ENCODE results near the gene CERT1.

Gene CERT1

DNA sequence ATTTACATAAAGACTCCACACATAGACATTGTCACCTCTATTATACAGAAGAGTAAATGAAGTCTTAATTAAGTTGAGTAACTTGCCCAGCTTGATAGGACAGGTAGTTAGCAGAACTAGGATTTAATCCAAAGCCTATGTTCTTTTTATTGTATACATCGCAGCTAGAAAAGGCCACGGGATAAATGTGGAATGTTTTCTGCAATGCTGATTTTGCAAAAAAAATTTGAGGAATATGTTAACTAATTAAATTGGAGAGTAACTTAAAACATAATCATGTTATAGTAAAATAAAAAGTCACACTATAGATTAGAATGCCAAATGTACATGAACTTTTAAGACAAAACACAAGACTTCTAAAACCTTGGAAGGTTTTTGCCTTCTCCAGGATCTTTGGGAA, 41.3 kb upstream of the CERT1 start:
- H3K36me3 ChIP-seq = peaks cover 20% of the 10 kb centered on the region
- TF ChIP-seq CTCF (IDR thresholded peaks at IDR 0.05; ENCODE audit: low read depth, low read length) = no peak
- DNase-seq = no peak
- no peak overlapping the region for H3K27ac ChIP-seq
- no peak overlapping the region for H3K4me3 ChIP-seq (ENCODE audit: low read depth, low read length)
- no peaks in the 10 kb centered on the region for H3K9me3 ChIP-seq (ENCODE audit: severe bottlenecking)
- no peaks in the 10 kb centered on the region for H3K27me3 ChIP-seq (ENCODE audit: insufficient read depth, low read depth, severe bottlenecking)

GRCh38 chr5:75551471-75551870, 40.0 kb upstream of the CERT1 start:
- Histone ChIP-seq H3K4me3 (ENCODE audit: low read depth, low read length) (no peak overlapping the region), H3K27me3 (ENCODE audit: insufficient read depth, low read depth, severe bottlenecking) (no peaks in the 10 kb centered on the region), H3K27ac (no peak overlapping the region), H3K9me3 (ENCODE audit: severe bottlenecking) (no peaks in the 10 kb centered on the region), H3K36me3 (peaks cover 20% of the 10 kb centered on the region)
- TF ChIP-seq CTCF (IDR thresholded peaks at IDR 0.05; ENCODE audit: low read depth, low read length) = no peak
- DNase-seq = no peak

DNA sequence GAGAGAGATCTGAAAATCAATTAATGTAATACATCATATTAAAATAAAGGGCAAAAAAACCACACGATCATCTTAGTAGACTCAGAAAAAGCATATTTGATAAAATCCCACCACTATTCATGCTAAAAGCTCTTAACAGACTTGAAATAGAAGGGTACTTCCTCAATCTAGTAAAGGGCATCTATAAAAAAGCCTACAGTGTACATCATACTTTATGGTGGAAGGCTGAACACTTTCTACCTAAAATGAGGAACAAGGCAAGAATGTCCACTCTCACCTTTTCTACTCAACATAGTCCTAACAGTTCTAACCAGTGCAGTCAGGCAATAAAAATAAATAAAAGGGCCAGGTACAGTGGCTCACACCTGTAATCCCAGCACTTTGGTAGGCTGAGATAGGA, 39.2 kb upstream of the CERT1 start:
- Histone ChIP-seq H3K9me3 (ENCODE audit: severe bottlenecking) (no peaks in the 10 kb centered on the region), H3K27ac (no peak overlapping the region), H3K36me3 (peaks cover 18% of the 10 kb centered on the region), H3K27me3 (ENCODE audit: insufficient read depth, low read depth, severe bottlenecking) (no peaks in the 10 kb centered on the region), H3K4me3 (ENCODE audit: low read depth, low read length) (no peak overlapping the region)
- no peak for TF ChIP-seq CTCF (IDR thresholded peaks at IDR 0.05; ENCODE audit: low read depth, low read length)
- DNase-seq = no peak

DNA sequence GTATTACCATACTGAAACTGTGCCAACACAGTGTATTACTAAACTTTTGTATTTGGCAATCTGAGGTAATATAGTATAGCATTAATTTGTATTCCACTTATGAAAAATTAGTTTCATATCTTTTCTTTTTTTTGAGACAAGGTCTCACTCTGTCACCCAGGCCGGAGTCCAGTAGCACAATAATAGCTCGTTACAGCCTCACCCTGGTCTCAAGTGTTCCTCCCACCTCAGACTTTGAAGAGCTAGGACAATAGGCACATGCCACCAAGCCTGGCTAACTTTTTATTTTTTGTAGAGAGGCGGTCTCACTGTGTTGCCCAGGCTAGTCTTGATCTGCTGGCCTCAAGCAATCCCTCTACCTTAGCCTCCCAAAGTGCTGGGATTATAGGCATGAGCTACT, 36.4 kb upstream of the CERT1 start:
- no peak for TF ChIP-seq CTCF (IDR thresholded peaks at IDR 0.05; ENCODE audit: low read depth, low read length)
- DNase-seq = no peak

DNA sequence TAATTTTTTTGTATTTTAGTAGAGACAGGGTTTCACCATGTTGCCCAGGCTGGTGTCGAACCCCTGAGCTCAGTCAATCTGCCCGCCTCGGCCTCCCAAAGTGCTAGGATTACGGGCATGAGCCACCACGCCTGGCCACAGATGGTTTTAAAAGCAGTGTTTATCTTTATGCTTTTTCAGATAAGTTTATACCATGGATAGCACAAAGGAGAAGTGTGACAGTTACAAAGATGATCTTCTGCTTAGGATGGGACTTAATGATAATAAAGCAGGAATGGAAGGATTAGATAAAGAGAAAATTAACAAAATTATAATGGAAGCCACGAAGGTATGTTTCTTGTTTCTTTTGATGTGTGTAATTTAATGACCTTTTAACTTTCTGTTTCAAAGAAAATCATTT, 35.4 kb upstream of the CERT1 start:
- no peak for TF ChIP-seq CTCF (IDR thresholded peaks at IDR 0.05; ENCODE audit: low read depth, low read length)
- Histone ChIP-seq H3K27me3 (ENCODE audit: insufficient read depth, low read depth, severe bottlenecking) (no peaks in the 10 kb centered on the region), H3K4me3 (ENCODE audit: low read depth, low read length) (no peak overlapping the region), H3K9me3 (ENCODE audit: severe bottlenecking) (no peaks in the 10 kb centered on the region), H3K27ac (no peak overlapping the region), H3K36me3 (peaks cover 3% of the 10 kb centered on the region)
- DNase-seq = no peak

More for the DNA sequence above, 36.4 kb upstream of the CERT1 start:
- H3K27ac ChIP-seq = no peak overlapping the region
- peaks cover 12% of the 10 kb centered on the region for H3K36me3 ChIP-seq
- H3K4me3 ChIP-seq (ENCODE audit: low read depth, low read length) = no peak overlapping the region
- no peaks in the 10 kb centered on the region for H3K9me3 ChIP-seq (ENCODE audit: severe bottlenecking)
- H3K27me3 ChIP-seq (ENCODE audit: insufficient read depth, low read depth, severe bottlenecking) = no peaks in the 10 kb centered on the region

DNA sequence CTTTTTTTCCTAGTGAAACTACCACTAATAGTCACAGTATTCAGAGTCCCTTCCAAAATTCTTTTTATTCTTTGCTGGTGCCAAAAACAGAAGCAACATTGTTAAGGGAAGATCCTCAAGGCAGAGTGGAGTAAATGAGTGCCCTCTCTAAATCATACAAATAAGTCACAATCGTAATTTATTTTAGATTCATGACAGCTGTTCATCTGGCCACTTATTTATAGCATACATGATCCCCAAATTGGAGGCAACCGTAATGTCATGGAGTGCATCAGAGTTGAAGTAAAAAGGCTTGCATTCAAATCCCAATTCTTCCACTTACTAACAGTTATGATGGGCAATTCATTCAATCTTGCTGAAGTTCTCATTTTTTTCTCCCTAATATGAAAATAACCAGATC, 33.7 kb upstream of the CERT1 start:
- no peak for DNase-seq
- Histone ChIP-seq H3K4me3 (ENCODE audit: low read depth, low read length) (no peak overlapping the region), H3K36me3 (peaks cover 3% of the 10 kb centered on the region), H3K9me3 (ENCODE audit: severe bottlenecking) (no peaks in the 10 kb centered on the region), H3K27me3 (ENCODE audit: insufficient read depth, low read depth, severe bottlenecking) (no peaks in the 10 kb centered on the region), H3K27ac (no peak overlapping the region)
- TF ChIP-seq CTCF (IDR thresholded peaks at IDR 0.05; ENCODE audit: low read depth, low read length) = no peak
